NCI-H187 treated with DMSO at 0.1 percent for 48 hours (cell line): Measurements from ENCODE around the gene NDUFAF8.
"Not testable (repeated sequence)": the region's sequence is repeated elsewhere in the genome, so short reads cannot be mapped to it uniquely, and the experiment has no call there.

Experiments
- DNase-seq: peaks from one replicate; lab custom pipeline; 2025; lab: John Stamatoyannopoulos, UW

The NDUFAF8 gene

DNA sequence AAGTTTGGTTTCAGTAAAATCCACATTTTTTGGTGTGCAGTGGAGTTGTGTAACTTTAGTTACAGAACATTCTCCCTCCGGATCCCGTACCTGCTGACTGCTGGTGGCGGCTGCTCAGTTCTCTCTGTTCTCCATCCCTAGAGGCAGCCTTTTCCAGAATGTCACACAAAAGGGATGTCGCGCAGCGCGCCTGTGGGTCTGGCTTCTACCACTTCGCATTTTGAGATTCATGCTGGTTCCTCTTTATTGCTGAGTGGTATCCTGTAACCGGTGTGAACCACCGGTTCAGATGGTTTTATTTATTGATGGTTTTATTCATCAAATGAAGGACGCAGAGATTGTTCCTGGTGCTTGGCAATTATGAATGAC, 15.4 kb upstream of the NDUFAF8 start:
- no peak for DNase-seq

DNA sequence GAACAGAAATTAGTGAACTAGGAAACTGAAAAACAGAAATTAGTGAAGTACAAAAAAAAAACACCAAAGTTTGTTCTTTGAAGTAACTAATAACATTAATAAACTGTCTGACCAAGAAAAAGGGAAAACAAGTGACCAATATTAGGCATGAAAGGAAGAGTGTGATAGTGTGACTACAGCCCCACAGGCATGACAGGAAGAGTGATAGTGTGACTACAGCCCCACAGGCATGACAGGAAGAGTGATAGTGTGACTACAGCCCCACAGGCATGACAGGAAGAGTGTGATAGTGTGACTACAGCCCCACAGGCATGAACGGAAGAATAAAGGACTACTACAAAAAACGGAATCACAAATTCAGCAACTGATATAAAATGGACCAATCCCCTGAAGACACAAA, 11.5 kb upstream of the NDUFAF8 start:
- not testable (repeated sequence) for DNase-seq

DNA sequence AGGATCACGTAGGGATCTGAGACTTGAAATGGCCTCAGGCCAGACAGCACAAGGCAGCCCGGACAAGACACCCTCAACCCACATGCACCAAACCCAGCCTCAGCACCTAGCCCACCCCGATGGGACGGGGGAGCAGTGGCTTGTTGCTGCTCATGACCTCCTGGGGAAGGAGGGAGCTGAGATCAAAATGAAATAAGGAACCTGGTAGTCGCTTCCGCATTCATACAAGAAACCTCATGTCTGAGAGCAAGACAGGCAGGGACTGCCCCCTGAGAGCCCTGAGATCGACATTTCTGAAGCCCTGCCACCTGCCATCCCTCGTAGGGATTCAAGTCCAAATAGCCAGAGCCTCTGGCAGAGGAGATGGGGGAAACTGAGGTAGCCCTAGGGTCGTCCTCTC, 10.7 kb upstream of the NDUFAF8 start:
- no peak for DNase-seq

DNA sequence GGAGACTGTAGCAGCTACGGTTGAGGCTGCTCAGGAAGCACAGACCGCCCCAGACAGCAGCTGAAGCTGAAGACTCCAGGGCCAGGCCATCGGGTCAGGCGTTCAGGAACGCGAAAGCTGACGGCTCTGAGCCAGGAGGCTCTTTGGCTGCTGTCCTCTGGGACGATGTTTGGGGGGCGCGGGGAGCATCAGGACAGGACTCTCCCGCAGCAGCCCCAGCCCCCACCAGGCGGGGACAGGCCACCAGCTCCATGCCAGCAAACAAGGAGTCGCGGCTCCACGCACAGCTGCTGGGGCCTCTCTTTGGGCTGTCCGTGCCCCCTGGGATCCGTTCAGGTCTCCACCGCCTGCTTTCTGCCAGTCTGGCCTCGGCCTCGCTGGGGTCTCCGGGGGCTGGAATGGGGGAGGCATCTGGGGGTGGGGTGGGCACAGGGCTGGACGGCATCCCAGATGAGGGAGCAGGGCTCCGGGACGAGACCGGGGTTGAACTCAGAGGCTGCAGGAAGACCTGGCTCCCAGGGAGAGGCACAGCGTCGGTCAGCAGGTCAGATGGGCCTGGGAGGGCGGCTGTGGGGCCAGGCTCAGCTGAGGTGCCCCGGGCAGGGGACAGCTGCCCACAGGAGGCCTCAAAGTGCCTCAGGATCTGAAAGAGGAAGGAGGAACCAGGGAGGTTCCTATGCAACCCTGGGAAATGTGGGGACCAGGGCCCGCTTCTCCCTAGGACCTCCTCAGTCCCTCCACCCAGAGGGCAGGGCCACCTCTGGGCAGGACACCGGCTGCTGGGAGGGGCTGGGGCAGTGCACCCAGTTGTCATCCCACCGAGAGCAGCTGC, 10.1 kb upstream of the NDUFAF8 start:
- no peak for DNase-seq

DNA sequence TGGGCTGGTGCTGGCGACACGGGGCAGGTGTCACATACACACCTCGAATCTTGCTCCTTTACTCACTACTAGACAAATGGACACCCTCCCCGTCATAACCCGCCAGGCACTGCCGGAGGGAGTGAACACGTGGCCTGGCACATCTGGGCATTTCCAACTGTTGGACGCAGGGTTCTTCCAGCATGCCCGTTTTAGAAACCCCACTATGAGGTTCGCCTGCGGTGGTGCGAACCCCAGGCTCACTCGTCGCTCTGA, 9.5 kb upstream of the NDUFAF8 start:
- no peak for DNase-seq

DNA sequence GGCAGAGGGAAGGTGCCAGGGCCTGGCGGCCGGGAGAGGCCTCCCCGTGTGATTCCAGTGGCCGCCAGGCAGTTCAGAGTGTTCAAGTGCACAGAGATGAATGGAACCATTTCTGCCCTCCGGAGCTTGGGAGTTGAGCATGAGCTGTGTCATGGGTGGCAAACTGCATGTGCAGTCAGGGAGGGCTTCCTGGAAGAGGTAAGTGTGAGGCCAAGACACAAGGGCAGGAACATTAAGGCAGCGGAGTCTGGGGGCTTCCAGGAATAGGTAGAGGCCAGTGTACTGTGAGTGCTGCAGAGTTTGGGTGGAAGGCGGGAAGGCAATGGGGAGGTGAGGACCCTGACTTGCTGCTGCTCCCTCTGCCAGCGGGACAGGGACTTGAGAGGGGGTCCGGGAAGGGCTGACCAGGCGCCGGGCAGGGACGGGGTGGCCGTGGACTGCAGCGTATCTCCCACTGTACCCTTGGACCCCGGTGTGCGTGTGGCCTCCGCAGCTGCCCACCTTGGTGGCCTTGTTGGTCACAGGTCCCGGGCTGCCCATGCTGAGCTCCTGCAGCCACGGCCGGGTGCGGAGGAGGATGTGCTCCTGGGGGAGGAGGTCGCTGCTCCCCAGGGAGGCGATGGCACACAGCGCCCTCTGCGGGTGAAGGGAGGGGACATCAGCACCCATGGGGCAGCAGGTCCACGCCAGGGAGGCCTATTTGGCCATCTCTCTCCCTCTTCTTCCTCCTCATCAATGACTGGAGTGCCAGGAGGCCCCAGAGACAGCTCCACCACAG, 8.9 kb upstream of the NDUFAF8 start:
- DNase-seq = no peak

DNA sequence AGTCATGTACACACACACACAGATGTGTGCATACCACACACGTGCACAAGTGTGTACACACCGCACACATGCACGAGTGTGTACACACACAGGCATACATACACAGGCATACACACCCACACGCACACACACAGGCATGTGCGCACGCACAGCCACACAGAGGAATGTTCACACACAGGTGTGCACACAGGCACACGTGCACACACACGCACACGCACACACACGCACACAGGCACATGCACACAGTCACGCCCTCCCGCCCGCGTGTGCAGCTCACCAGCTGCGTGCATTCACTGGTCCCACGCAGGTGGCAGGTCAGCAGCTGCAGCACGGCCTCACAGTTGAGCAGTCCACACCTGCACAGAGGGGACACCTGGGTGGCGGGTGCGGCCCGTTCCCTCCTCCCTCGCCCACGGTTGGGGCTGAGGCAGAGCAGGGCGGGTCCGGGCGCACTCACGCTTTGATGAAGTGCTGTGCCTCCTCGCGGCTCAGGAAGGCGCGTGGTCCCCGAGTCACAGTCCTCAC, 7.9 kb upstream of the NDUFAF8 start:
- DNase-seq = no peak

DNA sequence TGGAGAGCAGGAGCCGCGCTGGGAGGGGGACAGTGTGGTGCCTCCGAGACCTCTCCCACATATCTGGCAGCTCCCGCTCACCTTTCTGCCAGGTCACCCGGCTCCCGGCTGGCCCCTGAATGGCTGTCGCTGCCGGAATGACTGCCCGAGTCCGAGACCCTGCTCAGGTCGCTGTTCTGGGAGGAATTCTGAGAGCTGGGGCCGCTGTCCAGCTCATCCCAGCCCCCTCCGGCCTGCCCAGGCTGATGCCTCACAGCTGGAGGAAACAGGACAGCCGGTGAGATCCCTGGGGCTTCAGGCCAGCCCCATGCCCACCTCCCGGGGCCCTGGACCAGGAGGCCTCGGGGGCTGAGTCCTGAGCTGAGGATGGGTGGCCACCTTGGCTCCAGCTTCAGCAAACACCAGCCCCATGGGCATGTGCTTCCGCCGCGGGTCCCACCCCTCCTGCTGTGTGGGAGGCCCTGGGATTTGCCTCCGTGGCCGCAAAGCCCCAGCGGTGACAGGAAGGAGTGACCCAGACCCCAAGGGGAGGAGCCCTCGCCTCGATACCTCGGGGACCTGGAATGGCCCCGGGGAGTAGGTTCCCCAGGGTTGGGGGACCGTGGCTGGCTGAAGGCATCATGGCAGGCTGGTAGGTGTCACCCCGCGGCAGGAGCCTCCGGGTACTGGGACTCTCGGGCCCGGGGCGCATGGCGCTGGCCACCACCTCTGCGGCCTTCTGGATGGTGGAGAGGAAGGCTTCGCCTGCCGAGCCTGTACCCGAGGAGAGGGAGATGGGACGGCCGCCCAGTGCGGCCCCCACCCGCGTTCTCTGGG, 7.1 kb upstream of the NDUFAF8 start:
- no peak for DNase-seq

DNA sequence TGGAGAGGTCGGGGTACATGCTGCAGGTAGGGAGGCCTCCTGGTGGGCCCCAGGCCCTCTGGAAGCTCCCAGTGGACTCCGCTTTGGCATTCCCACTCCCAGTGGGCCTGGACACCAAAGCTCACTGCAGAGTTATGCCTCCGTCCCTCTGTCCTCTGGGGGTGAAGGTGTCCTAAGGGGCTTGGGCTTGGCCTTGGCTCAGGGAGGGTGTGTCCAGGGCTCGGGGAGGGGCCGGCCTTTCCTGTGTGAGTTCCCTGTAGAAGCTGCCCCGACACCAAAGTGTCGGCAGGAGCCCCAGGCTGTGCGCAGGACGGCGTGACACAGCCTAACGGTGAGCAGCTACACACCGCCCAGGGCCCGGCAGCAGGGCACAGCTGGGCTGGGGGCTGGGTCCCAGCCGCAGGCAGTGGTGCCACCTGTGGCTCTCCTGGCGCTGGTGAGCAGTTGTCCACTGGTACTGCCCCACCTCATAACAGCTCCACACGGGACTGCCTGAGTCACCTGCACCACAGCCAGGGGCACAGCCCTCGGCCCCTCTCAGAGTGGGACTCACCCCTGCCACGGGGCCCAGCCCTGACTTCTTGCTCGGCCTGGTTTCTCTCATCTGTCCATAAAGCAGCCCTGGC, 6.4 kb upstream of the NDUFAF8 start:
- no peak for DNase-seq

DNA sequence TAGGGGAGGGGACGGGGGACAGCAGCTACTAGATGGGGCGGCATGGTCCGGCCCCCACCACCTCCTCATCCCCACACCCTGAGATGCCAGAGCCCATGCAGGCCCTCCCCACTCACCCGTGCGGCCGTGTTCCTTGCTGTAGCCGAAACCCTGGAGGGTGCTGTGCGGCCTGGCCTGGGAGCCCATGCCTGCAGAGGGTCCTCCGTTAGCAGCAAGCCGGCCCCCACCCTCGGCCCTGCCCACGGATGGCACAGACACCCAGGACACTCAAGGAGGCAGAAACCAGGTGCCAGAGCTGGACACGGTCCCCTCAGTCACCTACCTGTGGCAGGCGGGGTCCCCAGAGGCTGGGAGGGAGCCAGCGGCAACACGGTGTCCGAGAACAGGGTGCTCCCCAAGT, 5.8 kb upstream of the NDUFAF8 start:
- DNase-seq = no peak

DNA sequence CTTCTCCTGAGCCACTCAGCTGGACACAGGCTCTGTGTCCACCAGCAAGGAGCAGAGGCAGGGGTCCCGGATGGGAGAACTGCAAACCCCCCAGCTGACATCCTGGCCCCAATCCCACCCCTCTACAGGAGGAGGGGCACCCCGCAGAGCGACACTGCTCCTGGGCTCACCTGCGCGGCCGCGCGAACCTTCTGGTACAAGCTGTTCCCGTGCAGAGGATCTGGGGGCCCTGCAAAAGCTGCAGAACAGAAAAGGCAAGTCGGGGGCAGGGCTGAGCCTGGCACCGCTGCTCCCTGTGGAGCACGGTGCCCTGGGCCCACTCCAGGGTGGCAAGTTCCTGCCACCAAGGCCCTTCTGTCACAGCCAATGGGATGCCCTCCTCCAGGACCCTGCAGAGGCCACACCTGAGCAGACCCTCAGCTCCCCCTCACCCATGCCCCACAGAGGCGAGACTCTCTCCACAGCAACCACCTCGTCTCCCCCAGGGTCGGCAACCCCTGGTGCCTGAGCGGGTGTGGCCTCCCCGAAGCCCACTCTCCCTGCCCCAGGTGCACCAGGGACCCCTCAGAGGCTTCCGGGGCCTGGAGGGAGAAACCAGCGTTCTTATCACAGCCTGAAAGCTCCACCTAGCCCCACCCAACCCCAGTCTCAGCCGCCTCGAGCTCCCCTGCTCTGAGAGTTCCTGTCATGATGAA, 5.2 kb upstream of the NDUFAF8 start:
- DNase-seq = no peak

DNA sequence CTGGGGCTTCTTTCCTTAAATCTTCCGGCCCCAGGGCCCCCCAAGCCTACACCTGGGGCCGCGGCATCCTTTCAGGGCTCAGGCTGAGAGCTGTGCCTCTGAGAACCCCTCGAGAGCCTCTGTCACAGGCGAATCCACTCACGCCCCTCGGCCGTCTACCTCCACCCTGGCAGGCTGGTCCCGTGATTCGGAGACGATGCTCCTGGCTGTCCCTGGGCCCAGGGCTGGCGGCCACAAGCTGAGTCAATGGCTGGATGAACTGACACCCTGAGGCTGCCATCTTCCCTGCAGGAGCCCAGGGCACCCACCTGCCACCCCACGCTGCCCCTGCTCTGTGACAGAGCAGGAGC, 4.6 kb upstream of the NDUFAF8 start:
- no peak for DNase-seq

DNA sequence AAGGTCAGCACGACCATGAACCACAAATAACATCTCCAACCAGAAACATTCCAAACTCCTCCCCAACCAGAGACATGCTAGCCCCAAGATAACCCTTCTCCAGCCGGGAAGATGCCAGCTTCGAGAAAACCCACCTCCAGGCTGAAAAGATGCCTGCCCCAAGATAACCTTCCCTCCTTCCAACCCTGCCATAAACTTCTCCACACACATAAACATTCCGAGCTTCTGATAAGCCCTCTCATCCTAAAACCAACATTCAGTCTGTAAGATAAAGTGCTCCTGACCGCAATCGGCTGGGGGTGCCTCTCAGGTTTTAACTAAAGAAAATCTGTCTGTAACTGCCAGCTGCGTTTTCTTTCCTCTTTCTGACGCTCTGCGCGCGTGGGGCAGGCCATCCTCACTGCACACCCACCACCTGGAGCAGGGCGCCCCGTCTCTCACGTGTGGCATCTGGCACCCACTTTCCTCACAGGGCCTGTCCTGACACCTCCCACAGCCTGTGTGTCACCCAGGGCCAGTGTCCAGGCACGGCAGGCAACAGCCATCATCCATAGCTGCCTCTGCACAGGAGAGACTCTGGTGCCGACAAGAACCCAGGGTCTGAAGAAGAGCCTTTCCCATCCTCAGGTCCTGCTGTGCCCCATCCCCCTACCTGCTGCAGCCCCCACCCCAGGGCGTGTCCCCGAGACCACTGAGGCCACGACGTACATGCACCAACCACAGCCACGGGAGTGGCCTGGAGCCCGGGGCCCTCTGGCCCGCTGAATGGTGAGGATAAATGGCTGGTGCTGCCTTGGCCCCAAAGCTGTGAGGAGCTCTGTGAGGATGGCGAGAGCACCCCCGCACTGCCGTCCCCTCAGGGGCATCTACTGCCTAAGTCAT, 3.9 kb upstream of the NDUFAF8 start:
- DNase-seq = no peak

DNA sequence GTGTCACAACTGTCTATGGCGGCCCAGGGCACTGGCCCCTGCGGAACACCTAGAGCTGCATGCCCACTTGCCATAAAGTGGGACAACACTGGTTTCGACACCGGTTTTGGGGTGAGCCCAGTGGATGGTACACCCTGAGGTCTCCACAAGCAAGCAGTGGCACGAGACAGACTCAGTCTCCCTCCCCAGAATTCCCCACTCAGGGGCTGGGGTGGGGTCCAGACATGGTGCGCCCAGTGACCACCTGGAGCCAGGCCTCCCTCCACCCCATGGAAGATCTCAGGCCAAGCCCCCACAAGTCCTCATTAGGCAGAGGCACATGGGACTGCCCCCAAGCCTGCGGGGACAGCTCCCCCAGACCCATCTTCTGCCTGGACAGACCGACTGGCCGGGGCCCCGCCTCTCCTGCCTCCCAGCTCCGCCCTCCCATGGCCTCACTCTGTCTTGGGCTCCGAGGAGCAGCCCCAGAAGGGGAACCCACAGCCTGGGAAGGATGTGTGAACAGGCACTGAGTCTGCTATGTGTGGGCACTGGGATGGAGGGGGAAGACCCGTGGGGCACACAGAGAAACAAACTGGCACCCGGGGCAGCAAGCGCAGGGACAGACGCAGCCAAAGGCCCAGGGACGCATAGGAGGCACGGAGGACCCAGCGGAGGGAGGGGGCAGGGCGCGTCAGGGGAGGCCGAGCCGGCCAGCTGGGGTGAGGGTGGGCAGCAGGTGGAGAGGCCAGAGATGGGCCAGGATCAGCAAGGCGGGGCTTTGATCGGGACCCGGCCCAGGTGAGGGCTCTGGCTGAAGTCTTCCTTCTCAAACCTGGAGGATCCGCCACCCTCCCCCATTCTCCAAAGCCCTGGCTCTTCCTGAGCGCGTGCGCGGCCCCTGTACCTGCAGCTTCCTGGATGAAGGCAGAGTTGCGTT, 3.0 kb upstream of the NDUFAF8 start:
- no peak for DNase-seq

DNA sequence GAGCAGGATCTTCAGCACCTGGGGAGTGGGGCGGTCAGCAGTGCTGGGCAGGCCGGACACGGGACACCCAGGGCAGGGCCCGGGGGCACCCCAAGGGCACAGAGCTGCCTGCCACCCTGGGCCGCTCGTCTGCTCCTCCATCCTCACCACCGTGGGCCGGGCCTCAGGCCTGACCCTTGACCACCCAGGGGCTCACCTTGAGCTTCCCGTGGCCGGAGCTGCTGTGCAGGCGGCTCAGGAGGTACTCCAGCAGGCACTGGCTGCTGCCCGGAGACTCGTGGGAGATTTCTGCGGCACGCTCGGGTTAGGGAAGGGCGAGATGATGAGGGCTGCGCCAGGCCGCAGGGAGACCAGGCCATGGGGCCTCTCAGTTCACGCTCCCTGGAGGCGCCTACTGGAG, 2.3 kb upstream of the NDUFAF8 start:
- DNase-seq = no peak

DNA sequence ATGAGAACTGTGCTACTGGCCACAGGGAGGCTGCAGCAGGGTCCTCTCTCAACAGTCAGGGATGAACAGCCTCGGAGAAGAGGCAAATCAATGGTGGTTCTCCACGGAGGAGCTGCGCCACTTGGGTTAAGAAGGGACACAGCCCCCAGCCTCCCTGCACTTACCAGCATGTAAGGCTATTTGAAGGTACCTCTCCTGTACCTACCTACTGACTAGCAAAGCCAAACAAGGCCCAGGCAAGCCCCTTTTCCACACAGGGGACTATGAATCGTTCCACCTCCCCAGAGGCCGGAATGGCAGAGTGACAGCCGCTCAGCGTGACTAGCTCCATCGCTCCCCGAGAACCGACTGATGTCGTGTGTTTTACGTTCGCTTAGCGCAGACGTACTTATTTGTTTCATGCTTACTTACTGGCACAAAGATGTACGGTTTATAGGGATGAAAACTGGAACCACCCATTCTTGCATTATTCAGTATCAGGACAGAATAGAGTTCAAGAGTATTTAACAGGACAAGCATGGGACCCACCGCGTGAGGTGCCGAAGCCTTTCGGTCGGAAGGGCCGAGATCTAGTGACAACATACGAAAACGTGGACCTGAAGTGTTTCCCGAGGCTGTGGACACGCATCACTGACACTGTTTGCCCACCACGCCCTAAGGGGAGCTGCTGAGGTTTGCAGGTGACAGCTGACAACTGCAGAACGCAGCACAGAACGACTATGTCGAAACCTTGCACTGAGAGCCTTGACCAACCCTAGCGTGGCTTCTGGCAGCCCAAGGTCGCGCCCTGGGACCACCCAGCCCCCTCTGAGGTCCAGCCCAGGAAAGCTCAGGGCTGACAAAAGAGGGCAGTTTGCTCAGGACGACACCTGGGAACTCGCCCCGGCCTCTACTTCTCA, 1.3 kb upstream of the NDUFAF8 start:
- DNase-seq = no peak

DNA sequence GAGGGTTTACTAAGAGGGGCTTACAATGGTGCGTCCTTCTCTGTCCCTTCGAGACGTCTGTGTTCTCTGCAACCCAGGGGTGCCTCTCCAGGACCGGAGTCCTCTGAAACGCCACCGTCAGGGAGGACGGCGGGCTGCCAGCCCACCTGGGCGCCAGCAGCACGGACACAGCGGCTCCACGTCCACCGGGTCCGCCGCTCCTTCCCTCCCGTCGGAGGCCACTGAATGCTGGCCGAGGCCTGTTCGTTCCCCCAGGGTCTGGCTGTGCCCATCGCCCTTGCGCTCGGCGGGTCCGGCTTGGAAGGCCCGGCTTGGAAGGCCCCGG, 666 bp upstream of the NDUFAF8 start:
- DNase-seq = no peak

DNA sequence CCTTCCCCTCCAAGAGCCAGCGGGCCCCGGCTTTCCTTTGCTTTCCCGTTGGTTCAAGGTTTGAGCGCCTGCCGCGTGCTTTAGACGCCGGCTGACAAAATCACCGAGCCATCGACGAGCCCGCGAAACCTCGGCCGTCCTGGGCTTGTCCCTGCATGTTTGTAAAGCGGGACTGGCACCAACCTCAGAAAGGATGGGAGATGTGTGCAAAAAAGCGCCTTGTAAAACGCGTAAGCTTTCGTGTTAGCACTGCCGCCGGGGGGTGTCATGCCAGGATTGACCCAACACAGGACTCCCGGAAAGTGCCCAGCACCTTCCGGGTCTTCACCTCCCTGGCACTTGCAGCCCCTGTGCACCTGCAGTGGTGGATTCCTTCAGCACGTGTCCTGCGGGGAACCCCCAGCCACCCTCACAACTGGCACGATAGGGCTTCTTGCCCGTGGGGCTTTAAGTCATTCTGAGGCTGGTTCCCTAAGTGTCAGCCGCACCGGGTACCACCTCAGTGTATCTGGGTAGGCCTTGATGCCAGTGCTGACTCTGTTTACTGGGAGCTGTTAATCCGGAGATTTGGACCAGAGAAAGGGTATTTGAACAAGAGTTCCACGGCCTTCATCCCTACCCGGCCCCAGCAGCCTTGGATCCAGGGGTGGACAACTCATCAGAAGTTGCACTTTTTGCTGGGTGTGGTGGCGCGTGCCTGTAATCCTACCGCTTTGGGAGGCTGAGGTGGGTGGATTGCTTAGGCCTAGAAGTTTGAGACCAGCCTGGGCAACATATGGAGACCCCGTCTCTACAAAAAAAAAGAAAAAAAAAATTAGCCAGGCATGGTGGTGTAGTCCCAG, 817 bp downstream of the NDUFAF8 start:
- DNase-seq = no peak
